Activated CD4-positive, alpha-beta T cell treated with anti-CD3 and anti-CD28 coated beads, Interleukin-2, amount 10 ng/mL, durations not matched to agents 7 days and 5 days (primary cell): Measurements from ENCODE around the gene TMEM100. TPM values are rescaled to one million over a fixed set of nuclear protein-coding genes. Genes with fewer than 3 reads are reported as not detected.
A peak's percentile ranks its signal among the peaks of the same experiment; 100 is the strongest.

Source experiments
- CTCF ChIA-PET: fragments of 350-600 bp; sonication (Branson Sonifier 250); formaldehyde crosslinking; loops from one replicate; lab custom pipeline; 2021; ENCODE audit warnings: antibody characterized with exemption; lab: Charles Lee
- POLR2A ChIA-PET: fragments of 350-600 bp; sonication (Branson Sonifier 250); formaldehyde crosslinking; loops from one replicate; lab custom pipeline; 2021; ENCODE audit warnings: antibody characterized with exemption; lab: Charles Lee
- DNase-seq: peaks from one replicate; pipeline ENCODE4 v3.0.0-alpha.2; 2020
- H3K27ac Mint-ChIP-seq: one replicate; pipeline ENCODE4 v1.8.0; 2021; ENCODE audit warnings: mild to moderate bottlenecking, moderate library complexity, mixed read lengths
- H3K27me3 Mint-ChIP-seq: one replicate; pipeline ENCODE4 v1.8.0; 2021; ENCODE audit warnings: mixed read lengths
- H3K36me3 Mint-ChIP-seq: one replicate; pipeline ENCODE4 v1.8.0; 2021; ENCODE audit warnings: low read depth, mixed read lengths
- H3K4me1 Mint-ChIP-seq: one replicate; pipeline ENCODE4 v1.8.0; 2021; ENCODE audit warnings: mixed read lengths
- H3K4me3 Mint-ChIP-seq: one replicate; pipeline ENCODE4 v1.8.0; 2021; ENCODE audit warnings: mild to moderate bottlenecking, moderate library complexity, mixed read lengths
- H3K9me3 Mint-ChIP-seq: one replicate; pipeline ENCODE4 v1.8.0; 2021; ENCODE audit warnings: mixed read lengths
- total RNA-seq, 2 experiments: library from RNA; stranded (reverse); gene quantifications; one replicate each; pipeline ENCODE4 v1.2.3, GENCODE V29; 2021

TMEM100 gene
- total RNA-seq, 2 experiments from 2014 or later = not detected

DNA sequence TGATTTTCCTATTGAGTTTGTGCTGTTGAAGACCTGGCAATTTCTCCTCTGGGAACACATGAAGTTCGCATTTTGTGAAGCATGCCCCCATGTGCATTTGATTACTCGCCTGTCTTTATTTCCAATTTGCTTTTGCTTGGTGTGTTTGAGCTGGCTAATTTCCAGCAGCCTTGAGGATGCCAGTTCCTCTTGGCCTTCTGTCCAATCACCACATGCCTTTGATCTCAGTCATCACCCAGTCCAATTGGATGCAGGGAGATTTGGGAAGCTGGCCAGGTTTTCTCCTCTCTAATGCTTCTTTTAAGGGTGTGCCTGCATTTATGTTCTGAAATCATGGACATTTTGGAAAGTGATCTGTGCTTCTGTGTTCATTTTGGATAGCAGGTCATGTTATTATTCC, 3.8 kb upstream of the TMEM100 start:
- ChIA-PET POLR2A (no interaction called here), CTCF (no interaction called here)
- Mint-ChIP-seq H3K9me3 (no peaks in the 10 kb centered on the region), H3K27me3 (peaks cover 42% of the 10 kb centered on the region), H3K4me1 (no peaks in the 10 kb centered on the region), H3K36me3 (no peaks in the 10 kb centered on the region), H3K27ac (no peak overlapping the region), H3K4me3 (no peak overlapping the region)
- DNase-seq = no peak

GRCh38 chr17:55723488-55723848, 804 bp upstream of the TMEM100 start:
- Mint-ChIP-seq H3K27me3 (peaks cover 42% of the 10 kb centered on the region), H3K9me3 (no peaks in the 10 kb centered on the region), H3K4me3 (no peak overlapping the region), H3K27ac (no peak overlapping the region), H3K36me3 (no peaks in the 10 kb centered on the region), H3K4me1 (no peaks in the 10 kb centered on the region)
- no peak for DNase-seq
- CTCF ChIA-PET = no interaction called here
- POLR2A ChIA-PET = no interaction called here

- ChIA-PET POLR2A (no interaction called here), CTCF (interaction anchor here (1.1 kb wide), 1 partner anchor 22 kb away, joined by 3 read pairs; no protein-coding TSS in a partner anchor)
- Mint-ChIP-seq H3K4me3 (no peak overlapping the region), H3K27ac (no peak overlapping the region), H3K9me3 (no peaks in the 10 kb centered on the region), H3K27me3 (peaks cover 41% of the 10 kb centered on the region), H3K4me1 (no peaks in the 10 kb centered on the region), H3K36me3 (no peaks in the 10 kb centered on the region)
- no peak for DNase-seq
Measured at GRCh38 chr17:55722016-55722736, 488 bp downstream of the TMEM100 start.

DNA sequence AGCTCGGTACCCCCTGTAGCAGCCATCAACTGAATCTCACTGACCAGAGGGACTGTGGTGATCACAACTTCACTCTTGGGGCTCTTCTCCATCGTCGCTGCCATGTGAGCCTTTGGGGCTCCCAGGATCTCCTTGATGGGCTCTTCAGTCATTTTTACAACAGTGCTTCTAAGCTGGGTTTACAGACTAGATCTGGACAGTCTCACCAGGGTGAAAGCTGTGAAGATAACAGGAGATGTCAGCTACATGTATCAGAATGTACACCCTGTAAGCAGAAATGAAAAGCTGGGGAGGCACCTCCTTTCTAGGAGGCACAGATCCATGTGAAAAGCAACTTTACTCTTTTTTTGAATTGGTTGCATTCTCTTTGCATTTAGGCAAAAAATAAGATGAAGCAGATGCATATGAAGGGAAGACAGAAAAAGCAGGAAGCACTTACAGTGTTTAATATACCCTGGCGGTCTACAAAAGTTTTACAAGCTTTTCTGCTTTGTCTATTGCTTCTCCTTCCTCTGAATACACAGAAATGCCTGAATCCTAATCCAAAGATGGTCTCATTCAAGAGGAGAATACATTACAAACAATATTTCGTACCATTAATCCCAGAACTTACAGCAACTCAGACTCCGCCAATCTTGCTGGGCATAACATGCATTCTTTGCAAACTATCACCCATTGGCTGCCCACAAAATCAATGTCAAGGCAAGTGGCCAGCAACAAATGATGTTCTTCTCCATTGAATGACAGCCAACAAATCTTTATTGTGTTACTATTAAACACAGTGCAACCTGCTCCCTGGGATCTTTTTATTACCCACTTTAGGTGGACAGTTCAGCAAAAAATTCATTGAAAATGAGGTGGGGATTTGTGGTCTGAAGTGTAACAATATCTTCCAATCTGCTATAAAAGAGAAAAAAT, 1.5 kb downstream of the TMEM100 start:
- no peak overlapping the region for H3K27ac Mint-ChIP-seq
- DNase-seq = no peak
- ChIA-PET CTCF (interaction anchor here (1.1 to 1.3 kb wide), 2 partner anchors 21 to 30 kb away, joined by 3 read pairs; no protein-coding TSS in a partner anchor), POLR2A (no interaction called here)
- H3K4me3 Mint-ChIP-seq = no peak overlapping the region
- H3K9me3 Mint-ChIP-seq = no peaks in the 10 kb centered on the region
- H3K27me3 Mint-ChIP-seq = peaks cover 32% of the 10 kb centered on the region
- H3K36me3 Mint-ChIP-seq = no peaks in the 10 kb centered on the region
- no peaks in the 10 kb centered on the region for H3K4me1 Mint-ChIP-seq

- DNase-seq = peak; percentile 73
- ChIA-PET CTCF (interaction anchor here (0.8 to 1.5 kb wide), 3 partner anchors 10 to 17 kb away, joined by 3 to 5 read pairs (median 5); no protein-coding TSS in a partner anchor), POLR2A (no interaction called here)
- Mint-ChIP-seq H3K27ac (no peak overlapping the region), H3K4me1 (no peaks in the 10 kb centered on the region), H3K36me3 (no peaks in the 10 kb centered on the region), H3K4me3 (no peak overlapping the region), H3K9me3 (no peaks in the 10 kb centered on the region), H3K27me3 (peaks cover 18% of the 10 kb centered on the region)
Measured at GRCh38 chr17:55717898-55718735, 4.5 kb downstream of the TMEM100 start.

- Mint-ChIP-seq H3K9me3 (no peaks in the 10 kb centered on the region), H3K4me1 (no peaks in the 10 kb centered on the region), H3K36me3 (no peaks in the 10 kb centered on the region), H3K27ac (no peak overlapping the region), H3K27me3 (peaks cover 11% of the 10 kb centered on the region), H3K4me3 (no peak overlapping the region)
- DNase-seq = no peak
- POLR2A ChIA-PET = no interaction called here
- CTCF ChIA-PET = interaction anchor here (0.8 to 1.3 kb wide), 2 partner anchors 9 to 16 kb away, joined by 3 to 5 read pairs; no protein-coding TSS in a partner anchor
Measured at GRCh38 chr17:55717432-55717831, 5.2 kb downstream of the TMEM100 start.

DNA sequence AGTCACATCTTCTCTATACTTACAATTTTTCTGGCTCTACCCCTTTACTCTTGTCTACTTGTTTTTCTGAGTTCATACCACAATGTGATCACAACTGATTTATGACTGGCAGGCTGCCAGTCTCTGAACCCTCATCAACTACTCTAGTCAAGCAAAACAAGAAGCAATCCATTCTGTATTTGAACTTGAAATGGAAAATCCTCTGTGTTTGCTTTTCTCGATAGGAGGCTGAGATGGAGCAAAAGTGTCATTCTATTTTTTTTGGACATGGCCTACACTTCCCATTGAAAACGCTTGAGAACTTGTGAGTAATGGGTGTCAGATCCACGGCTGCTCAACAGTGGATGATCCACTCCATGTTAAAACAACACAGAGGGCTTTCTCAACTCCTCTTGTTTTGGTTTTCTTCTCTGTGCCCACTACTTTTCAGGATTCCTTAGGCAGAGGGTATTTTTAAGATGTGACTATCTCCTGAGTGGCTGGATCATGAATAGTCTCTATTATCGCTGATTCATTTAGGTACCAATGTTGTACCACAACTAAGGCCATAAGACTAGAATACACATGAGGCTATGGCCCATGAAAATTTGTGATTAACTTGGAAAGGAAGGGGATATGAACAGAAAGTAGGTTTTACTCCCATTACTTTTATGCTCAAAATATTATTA, 11.7 kb downstream of the TMEM100 start:
- no peaks in the 10 kb centered on the region for H3K4me1 Mint-ChIP-seq
- H3K36me3 Mint-ChIP-seq = no peaks in the 10 kb centered on the region
- H3K27me3 Mint-ChIP-seq = peaks cover 16% of the 10 kb centered on the region
- ChIA-PET CTCF (no interaction called here), POLR2A (no interaction called here)
- H3K27ac Mint-ChIP-seq = no peak overlapping the region
- DNase-seq = no peak
- H3K4me3 Mint-ChIP-seq = no peak overlapping the region
- H3K9me3 Mint-ChIP-seq = no peaks in the 10 kb centered on the region

GRCh38 chr17:55710410-55710809, 12.3 kb downstream of the TMEM100 start:
- no peak overlapping the region for H3K27ac Mint-ChIP-seq
- no peak overlapping the region for H3K4me3 Mint-ChIP-seq
- no peaks in the 10 kb centered on the region for H3K36me3 Mint-ChIP-seq
- no peaks in the 10 kb centered on the region for H3K9me3 Mint-ChIP-seq
- ChIA-PET POLR2A (no interaction called here), CTCF (no interaction called here)
- H3K27me3 Mint-ChIP-seq = peaks cover 19% of the 10 kb centered on the region
- DNase-seq = no peak
- H3K4me1 Mint-ChIP-seq = no peaks in the 10 kb centered on the region

DNA sequence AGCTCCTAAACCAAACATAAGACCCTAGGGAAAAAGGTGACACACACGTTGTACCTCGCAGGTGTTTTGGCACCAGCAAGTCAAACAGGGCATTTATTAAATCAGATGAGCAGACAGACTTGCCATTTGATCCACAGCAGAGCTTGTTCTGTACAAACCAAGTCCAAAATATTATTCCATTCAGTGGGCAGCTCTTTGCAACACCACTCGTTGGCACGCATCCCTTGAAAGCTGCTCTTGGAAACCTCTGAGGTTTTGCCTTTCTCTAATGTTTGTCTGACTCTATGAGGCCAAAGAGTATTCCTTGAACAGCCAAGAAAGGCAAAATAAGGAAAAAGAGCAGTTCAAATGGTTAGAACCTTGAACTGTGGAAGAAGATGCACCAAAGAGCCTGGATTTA, 12.7 kb downstream of the TMEM100 start:
- Mint-ChIP-seq H3K9me3 (no peaks in the 10 kb centered on the region), H3K4me1 (no peaks in the 10 kb centered on the region), H3K4me3 (no peak overlapping the region), H3K27ac (no peak overlapping the region), H3K27me3 (peaks cover 19% of the 10 kb centered on the region), H3K36me3 (no peaks in the 10 kb centered on the region)
- ChIA-PET POLR2A (no interaction called here), CTCF (no interaction called here)
- DNase-seq = no peak

- Mint-ChIP-seq H3K27me3 (peaks cover 21% of the 10 kb centered on the region), H3K9me3 (no peaks in the 10 kb centered on the region), H3K36me3 (no peaks in the 10 kb centered on the region), H3K27ac (no peak overlapping the region), H3K4me3 (no peak overlapping the region), H3K4me1 (no peaks in the 10 kb centered on the region)
- no peak for DNase-seq
- CTCF ChIA-PET = no interaction called here
- POLR2A ChIA-PET = no interaction called here
Measured at GRCh38 chr17:55709440-55709839, 13.2 kb downstream of the TMEM100 start.

DNA sequence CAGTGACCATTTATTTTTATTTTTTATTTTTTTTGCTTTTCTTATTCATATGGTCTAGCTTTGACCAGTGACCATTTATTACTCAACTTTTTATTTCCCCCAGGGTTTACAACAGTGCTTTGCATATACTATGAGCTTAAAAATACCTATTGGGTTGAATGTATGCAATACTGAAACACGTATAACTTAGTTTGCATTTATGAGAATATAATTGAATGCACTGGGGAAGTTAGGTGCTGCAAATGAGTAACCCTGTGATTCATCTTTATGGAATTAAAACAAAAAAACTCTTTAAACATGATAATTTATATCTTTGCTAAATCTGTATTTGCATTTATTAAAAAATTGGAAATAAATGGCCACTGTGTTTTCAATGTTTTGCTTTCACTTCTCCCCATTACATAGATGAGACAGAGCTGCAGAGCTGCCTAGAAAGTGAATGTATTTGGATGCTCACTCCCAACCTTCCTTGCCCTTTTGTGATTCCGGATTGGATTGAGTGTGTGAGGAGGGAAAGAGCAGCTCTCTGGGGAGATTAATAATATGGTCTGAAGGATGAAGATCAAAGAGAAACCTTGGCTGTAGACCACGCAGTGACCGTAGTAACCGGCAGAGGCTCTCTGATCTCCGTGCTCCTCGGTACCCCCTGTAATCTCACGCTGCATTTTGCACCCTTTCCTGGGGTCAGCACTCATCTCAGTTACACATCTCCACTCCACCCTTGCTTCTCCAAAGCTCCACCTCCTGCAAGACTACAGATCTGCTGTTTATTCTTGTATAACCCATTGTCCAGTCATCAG, 14.3 kb downstream of the TMEM100 start:
- H3K36me3 Mint-ChIP-seq = no peaks in the 10 kb centered on the region
- ChIA-PET POLR2A (no interaction called here), CTCF (interaction anchor here (1.5 kb wide), 1 partner anchor 9 kb away, joined by 3 read pairs; no protein-coding TSS in a partner anchor)

More for the DNA sequence above, 14.3 kb downstream of the TMEM100 start:
- H3K4me1 Mint-ChIP-seq = no peaks in the 10 kb centered on the region
- H3K27ac Mint-ChIP-seq = no peak overlapping the region
- no peak overlapping the region for H3K4me3 Mint-ChIP-seq
- H3K9me3 Mint-ChIP-seq = no peaks in the 10 kb centered on the region
- no peak for DNase-seq
- H3K27me3 Mint-ChIP-seq = peaks cover 26% of the 10 kb centered on the region
